NT2/D1 (cell line): ENCODE results near the gene HSPG2.
"Not testable (repeated sequence)": the region's sequence is repeated elsewhere in the genome, so short reads cannot be mapped to it uniquely, and the experiment has no call there.

Experiments
- YY1 ChIP-seq: IDR thresholded peaks from 2 replicates; pipeline ENCODE4 v1.6.1; 2011; ENCODE audit not compliant: insufficient read length, insufficient read depth
- ZNF274 ChIP-seq: IDR thresholded peaks from 2 replicates; pipeline ENCODE4 v1.6.1; 2011; ENCODE audit warnings: mild to moderate bottlenecking, low read depth, low read length

DNA sequence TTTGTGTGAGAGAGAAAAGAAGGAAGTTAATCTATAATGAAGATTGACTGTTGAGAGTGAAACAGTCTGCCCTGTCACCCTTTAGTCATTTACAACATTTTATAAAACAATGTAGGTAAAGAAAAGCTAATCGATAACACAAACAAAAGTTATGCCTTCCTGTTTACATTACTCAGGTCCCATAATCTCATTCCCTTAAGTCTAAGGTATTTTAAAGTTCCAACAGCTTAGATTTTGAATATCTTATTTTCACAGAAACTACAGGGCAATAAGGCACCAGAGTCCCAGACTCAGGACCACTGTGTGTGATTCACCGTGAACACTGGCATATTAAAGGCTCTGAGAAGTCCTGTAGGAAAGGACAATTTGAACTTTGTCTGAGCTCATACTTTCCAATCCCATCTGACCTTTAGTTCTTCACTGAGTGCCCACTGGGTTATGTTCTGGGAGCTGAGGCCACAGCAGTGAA, 35.9 kb upstream of the HSPG2 start:
- not testable (repeated sequence) for TF ChIP-seq ZNF274, YY1
